Lower leg skin (tissue), 3 donors: Measurements from ENCODE around the gene PIK3AP1.

Source experiments
- CTCF ChIP-seq, 3 donors: fragments of 450-650 bp; IDR thresholded peaks; one replicate each; pipeline ENCODE4 v1.5.1; 2016; ENCODE audit warnings: antibody characterized with exemption in 3 of 3, mild to moderate bottlenecking in 3 of 3, moderate library complexity in 2 of 3
- POLR2A ChIP-seq, 2 donors: fragments of 450-650 bp; IDR thresholded peaks; one replicate each; pipeline ENCODE4 v1.6.1; 2016 to 2017; ENCODE audit warnings: antibody characterized with exemption in 2 of 2, mild to moderate bottlenecking in 1 of 2, moderate library complexity in 1 of 2

GRCh38 chr10:96626795-96627194 is 93.5 kb downstream of the PIK3AP1 start:
- TF ChIP-seq CTCF (IDR thresholded peaks at IDR 0.05) = no peak
- TF ChIP-seq POLR2A (IDR thresholded peaks at IDR 0.05) = no peak
